RPMI8226 (cell line): ENCODE data around the gene CHD9.
"Not testable (repeated sequence)": the region's sequence is repeated elsewhere in the genome, so short reads cannot be mapped to it uniquely, and the experiment has no call there.

Experiments
- DNase-seq: peaks from one replicate; pipeline ENCODE4 v3.0.0-alpha.2; 2015

Gene CHD9

DNA sequence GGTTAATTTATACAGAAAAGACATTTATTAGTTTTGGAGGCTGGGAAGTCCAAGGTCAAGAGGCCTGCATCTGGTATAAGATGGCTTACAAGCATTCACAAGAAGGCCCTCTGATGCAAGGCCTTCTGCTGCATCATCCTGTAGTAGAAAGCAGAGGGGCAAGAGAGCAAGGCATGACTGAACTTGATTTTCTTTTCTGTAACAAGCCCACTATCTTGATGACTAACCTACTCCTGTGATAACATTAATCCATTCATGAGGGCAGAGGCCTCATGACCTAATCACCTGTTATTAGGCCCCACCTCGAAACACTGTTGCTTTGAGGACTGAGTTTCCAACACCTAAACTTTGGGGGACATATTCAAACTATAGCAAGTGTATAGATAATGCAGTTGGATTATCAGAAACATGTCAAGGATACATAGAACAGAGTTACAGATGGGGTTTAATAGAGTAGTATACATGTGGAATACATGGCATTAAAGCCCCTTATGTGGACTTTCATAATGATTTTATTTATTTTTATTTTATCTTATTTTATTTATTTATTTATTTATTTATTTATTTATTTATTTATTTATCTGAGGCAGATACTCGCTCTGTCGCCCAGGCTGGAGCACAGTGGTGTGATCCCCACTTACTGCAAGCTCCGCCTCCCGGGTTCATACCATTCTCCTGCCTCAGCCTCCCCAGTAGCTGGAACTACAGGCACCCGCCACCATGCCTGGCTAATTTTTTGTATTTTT, 88.2 kb downstream of the CHD9 start:
- no peak for DNase-seq

DNA sequence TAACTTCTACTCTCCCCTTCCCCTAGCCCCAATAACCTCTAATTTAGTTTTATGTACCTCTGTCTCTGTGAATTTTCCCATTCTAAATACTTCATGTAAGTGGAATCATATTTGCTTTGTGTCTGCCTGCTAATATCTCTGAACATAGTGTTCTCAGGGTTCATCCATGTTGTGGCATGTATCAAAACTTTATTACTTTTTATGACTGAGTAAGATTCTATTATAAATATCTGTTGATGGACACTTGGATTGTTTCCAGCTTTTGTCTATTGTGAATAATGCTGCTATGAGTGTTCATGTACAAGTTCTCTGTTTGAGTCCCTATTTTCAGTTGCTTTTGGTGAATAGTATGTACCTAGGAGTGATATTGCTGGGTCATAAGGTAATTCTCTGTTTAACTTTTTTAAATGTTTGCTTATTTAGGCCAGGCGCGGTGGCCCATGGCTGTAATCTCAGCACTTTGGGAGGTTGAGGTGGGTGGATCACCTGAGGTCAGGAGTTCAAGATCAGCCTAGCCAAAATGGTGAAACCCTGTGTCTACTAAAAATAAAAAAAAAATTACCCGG, 92.8 kb downstream of the CHD9 start:
- DNase-seq = no peak

DNA sequence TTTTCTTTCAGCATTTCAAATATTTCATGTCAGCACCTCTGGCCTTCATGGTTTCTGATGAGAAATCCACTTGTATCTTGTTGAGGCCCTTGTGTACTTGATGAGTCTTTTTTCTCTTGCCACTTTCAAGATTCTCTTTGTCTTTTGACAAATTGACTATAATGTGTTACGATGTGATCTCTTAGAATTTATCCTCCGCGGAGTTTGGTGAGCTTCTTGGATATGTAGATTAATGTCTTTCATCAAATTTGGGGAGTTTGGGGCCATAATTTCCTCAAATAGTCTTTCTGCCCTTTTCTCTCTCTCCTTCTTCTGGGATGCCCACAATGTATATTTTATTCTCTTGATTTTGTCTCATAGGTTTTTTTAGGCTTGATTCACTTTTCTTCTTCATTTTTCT, 96.0 kb downstream of the CHD9 start:
- no peak for DNase-seq

DNA sequence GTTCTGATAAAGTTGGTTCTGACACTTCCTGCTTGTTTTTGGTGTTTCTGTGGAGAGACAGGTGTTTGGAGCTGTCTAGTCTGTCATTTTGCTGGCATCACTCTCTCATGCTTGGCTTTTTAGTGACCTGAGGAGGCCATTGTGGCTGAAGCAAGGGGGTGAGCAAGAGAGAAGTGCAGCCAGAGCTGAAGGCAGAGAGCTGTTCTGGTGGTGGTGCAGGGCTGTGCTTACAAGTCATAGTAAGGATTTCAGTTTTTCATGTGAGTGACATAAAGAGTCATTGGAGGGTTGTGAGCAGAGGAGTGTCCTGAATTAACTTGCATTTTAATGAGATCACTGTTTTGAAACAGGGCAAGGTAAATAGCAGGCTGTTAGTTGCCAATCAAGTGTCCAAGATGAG, 97.5 kb downstream of the CHD9 start:
- DNase-seq = no peak

DNA sequence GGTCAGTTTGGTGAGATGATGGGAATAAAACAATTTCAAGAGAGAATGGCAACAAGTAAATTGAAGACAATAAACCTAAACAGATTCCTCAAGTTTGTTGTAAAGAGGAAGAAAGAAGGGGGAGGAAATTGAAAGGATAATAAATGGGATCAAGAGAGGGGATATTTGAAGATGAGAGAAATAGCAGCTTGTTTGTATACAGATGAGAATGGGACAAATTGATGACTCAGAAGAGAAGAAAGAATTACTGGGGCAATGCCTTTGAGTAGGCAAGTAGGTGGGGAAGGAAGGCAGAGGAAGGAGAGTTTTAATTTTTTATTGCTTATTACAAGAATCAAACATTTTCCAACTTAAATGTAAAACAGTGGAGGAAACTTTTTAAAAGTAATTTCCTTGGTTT, 98.3 kb downstream of the CHD9 start:
- no peak for DNase-seq

DNA sequence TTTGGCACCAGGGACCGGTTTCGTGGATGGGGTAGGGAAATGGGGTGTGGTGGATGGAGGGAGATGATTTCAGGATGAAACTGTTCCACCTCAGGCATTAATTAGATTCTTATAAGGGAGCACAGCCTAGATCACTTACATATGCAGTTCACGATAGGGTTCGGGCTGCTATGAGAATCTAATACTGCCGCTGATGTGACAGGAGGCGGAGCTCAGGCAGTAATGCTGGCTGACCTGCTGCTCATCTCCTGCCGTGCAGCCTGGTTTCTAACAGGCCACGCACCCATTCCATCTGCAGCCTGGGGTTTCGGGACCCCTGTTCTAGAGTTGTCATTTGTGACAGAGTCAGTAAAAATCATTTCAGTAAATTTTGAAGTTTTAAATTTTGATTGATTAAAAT, 99.7 kb downstream of the CHD9 start:
- no peak for DNase-seq

DNA sequence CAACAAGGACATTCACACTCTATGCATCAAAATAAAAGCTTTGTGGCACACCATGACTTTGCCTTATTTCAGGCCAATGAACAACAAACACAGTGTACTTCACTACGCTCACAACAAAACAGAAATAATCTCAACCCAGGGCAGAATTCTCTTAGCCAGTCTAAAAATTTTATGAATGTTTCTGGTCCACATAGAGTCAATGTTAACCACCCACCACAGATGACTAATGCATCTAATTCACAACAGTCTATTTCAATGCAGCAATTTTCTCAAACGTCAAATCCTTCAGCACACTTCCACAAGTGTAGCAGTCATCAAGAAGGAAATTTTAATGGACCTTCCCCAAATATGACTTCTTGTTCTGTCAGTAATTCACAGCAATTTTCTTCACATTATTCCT, 101.7 kb downstream of the CHD9 start:
- DNase-seq = no peak

DNA sequence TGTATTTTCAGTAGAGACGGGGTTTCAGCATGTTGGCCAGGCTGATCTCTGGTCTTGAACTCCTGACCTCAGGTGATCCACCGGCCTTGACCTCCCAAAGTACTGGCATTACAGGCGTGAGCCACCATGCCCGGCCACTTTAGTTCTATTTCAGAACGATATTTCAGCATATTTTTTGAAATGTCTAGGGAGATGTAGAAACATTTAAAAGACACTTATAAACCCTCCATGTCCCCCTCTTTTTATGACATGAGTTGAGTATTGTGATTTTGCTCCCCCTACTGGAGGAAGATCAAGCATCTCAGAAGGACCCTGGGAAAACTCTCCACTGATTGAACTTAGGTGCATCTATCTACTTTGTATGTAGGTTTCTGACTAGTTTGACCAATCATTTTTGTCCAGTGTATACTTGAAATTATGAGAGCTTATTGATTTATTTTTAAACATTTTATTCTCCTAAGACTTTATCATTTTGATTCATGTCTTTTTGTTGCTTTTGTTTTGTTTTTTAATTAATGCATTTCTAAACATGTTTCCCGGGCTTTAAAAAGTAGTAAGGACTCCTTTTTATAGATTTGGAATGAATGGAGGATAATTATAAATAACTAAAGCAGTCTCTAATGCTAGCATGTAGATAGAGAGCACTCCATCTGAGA, 105.1 kb downstream of the CHD9 start:
- DNase-seq = peak; percentile 67

DNA sequence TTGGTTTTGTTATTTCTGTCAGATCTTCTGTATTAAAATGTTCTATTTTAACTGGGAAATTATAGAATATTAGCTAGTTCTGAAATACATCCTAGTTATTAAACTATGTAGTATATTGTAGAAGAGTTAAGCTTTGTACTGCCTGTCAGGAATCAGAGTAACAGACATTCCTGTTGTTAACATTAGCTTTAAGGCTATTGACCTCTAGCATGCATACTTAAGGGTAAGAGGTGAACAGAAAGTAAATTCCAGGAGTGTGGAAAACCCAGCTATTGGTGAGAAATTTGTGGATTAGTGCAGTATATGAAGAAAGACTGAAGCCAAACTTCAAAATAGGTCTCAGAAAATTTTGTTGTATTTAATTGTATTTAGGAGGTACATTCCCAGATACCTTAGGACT, 111.3 kb downstream of the CHD9 start:
- no peak for DNase-seq

DNA sequence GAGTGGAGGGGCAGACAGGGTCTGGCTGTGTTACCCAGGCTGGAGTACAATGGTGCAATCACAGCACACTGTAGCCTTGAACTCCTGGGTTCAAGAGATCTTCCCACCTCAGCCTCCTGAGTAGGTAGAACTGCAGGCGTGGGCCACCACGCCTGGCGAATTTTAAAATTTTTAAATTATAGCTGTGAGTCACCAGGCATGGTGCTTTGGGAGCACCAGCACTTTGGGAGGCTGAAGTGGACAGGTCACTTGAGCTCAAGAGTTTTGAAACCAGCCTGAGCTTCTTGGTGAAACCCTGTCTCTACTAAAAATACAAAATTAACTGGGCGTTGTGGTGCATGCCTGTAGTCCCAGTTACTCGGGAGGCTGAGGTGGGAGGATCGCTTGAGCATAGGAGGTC, 114.0 kb downstream of the CHD9 start:
- DNase-seq = no peak

DNA sequence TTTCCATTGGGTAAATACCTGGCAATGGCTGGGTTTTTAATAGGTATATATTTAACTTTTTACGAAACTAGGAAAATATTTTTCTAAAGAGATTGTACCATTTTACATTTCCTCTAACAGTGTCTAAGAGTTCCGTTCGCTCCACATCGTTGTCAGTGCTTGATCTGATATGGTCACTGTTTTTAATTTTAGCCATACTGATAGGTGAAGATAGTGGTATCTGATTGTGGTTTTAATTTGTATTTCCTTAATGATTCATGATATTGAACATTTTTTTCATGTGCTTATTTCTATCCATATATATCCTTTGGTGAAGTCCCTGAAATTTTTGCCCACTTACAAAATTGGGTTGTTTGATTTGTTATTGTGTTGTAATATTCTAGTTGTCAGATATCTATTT, 117.7 kb downstream of the CHD9 start:
- no peak for DNase-seq

DNA sequence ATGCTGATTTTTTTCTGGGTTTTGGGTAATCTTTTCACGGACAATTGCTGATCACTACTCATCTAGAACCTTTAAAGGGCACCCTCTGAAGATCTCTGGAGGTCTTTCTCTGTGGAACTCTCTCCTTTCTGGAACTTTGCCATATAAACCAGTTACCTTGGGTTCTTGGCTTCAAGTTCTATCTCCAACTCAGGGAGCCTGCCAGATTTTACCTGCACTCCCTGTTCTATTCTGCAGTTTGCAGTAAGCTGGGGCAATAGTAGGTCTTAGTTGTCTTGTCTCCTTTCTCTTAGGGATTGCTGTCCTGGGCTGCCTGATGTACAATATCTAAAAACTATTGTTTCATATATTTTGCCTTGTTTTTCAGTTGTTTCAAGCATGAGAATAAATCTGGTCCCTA, 120.3 kb downstream of the CHD9 start:
- DNase-seq = no peak

DNA sequence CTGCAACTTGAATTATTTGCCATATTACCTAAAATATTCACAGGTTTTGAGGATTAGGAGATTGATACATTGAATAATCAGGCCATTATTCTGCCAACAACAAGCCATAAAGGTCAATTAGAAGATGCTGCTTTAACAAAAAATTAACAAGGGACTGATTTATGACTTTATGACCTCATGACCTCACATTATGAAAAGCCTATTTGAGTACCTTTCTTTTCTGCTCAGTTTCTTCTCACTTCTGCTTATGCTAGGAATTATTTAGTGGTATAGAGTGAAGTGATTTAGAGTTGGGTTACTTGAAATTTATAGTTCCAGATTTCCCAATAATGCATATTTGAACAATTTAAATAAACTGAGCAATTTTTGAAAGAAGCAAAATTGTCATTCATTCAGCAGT, 121.6 kb downstream of the CHD9 start:
- no peak for DNase-seq

DNA sequence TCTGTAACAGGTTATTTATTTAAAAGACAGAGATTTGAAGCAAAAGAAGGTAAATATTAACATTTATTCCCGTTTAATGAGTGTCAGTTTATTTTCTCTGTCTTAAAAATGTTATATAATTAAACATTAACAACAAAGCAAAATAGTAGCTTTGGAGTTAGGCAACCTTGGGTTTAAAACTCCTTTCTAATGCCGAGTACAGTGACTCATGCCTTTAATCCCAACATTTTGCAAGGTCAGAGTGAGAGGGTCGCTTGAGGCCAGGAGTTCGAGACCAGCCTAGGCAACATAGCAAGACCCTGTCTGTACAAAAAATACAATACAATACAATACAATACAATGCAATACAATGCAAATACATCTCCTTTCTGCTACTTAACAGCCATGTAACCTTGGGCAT, 128.7 kb downstream of the CHD9 start:
- no peak for DNase-seq

DNA sequence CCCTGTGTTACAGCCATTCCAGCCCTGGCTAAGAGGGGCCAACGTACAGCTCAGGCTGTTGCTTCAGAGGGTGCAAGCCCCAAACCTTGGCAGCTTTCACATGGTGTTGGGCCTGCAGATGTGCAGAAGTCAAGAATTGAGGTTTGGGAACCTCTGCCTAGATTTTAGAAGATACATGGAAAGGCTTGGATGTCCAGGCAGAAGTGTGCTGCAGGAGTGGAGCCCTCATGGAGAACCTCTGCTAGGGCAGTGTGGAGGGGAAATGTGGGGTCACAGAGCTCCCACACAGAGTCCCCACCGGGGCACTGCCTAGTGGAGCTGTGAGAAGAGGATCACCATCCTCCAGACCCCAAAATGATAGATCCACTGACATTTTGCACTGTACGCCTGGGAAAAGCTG, 130.9 kb downstream of the CHD9 start:
- DNase-seq = not testable (repeated sequence)

DNA sequence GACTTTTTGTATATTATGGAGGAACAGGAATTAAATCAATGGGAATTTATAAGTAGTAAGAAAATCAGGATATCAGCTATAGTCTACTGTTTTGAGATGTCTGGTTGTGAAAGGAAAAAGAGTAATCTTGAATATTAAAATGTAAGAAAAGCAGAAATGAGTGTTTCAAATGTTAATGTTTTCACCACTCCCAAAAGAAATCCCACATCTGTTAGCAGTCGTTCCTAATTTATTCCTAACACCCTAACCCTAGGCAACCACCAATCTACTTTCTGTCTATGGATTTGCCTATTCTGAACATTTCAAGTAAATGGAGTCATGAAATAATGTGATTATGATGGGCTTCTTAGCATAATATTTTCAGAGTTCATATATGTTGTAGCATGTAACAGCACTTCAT, 133.0 kb downstream of the CHD9 start:
- no peak for DNase-seq

DNA sequence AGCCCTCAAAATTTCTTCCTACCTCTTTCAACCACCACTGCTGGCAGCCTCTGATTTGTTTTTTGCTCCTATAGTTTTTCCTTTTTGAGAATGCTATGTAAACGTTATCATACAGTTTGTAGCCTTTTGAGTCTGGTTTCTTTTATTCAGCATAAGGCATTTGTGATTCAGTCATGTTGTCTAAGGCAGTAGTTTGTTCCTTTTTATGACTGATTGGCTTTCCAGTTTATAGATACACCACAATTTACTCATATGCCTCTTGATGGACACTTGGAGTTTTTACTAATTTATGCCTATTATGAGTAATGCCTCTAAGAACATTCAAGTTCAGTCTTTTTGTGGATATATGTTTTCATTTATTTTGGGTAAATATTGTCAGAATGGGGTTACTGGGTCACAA, 136.6 kb downstream of the CHD9 start:
- no peak for DNase-seq

DNA sequence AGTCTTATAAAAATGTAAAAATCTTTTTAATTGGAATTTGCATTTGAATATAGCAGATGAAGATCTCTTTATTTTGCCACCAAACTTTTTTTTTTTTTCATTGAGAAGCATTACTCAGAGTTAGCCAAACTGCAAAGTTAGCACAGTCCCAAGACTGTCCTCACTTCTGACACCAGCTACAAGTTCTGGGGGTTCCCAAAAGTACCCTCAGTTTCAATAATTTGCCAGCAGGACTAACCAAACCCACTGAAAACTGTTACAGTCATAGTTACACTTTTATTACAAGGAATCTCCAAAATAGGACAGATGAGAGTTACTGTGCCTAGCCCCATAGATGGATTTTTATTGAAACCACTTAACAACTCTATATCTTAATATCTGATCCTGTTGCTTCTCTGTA, 144.1 kb downstream of the CHD9 start:
- DNase-seq = no peak

DNA sequence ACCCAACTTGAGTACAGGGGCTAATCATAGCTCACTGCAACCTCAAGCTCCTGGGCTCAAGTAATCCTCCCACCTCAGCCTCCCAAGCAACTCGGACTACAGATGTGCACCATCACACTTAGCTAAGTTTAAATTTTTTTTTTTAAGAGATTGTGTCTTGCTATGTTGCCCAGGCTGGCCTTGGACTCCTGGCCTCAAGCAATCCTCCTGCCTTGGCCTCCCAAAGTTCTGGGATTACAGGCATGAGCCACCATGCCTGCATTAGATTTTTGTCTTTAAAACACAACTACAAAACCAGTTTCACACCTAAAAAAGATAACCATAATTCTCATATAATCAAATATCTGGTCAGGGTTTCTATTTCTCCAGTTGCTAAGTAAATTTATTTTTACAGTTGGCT, 147.1 kb downstream of the CHD9 start:
- no peak for DNase-seq

DNA sequence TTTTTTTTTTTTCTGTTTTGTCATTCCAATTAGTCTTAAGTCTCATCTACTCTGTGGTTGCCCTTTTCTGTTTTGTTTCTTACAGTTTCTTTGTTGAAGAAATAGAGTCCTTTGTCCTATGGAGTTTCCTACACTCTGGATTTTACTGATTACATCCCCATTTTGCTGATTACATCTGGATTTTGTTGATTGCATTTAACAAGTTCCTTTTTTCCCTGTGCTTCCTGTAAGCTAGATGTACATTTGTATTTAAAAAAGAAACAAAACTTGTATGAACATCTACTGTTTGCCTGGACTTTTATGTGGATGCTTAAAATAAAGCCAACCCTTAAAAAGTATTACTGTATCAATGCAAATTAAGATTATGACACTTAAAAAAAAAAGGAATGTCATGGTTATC, 147.6 kb downstream of the CHD9 start:
- no peak for DNase-seq

DNA sequence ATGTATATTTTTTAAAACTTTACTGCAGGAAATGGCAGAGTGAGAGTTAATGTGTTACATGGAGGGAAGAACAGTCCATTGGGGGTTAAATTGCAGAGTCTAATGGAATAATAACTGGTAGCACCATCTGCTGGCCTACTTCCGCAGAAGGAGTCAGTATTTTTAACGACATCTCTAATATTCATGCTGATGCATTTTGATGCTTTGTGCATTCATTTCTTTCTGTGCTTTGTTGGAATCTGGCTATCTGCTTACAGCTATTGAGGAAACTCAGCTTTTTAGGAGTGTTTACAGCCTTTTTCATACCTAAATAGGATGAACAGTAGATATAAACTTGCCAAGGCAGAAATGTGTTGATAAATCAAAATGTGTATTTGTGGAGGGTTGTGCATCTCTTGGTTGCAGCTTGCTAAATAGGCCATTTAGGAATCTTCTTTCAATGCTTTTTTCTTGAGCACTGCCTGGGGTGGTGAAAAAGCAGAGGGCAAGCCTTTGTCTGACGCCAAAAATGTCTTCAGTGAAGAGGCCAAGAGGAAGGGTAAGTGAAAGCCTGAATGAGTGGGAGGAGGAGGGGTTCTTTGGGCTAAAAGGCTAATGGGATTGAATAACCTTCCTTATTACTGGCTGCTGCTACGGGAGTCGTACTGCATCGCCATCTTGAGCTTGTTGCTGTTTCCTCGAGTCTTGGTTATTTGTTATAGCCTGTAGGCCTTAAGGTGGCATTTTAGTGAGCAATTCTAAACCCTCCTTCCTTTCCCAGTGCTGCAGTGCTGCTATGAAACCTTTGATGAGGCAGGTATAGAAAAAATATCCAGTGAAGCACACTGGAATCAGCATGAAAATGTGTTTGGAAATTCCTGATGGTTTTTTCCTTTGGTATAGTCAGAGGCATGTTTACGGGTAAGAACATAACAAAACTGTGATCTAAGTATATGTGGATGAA, 153.3 kb downstream of the CHD9 start:
- DNase-seq = peak; percentile 8

DNA sequence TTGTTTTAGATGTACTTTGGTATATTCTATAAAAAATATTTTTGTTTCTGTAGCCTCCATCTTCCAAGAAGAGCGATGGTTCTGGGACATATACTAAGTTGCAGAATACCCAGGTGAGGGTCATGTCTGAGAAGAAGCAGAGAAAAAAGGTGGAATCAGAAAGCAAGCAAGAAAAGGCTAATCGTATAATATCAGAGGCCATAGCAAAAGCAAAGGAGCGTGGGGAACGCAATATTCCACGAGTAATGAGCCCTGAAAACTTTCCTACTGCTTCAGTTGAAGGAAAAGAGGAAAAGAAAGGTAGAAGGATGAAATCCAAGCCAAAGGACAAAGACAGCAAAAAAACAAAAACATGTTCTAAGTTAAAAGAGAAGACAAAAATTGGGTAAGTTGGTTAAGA, 154.6 kb downstream of the CHD9 start:
- no peak for DNase-seq

DNA sequence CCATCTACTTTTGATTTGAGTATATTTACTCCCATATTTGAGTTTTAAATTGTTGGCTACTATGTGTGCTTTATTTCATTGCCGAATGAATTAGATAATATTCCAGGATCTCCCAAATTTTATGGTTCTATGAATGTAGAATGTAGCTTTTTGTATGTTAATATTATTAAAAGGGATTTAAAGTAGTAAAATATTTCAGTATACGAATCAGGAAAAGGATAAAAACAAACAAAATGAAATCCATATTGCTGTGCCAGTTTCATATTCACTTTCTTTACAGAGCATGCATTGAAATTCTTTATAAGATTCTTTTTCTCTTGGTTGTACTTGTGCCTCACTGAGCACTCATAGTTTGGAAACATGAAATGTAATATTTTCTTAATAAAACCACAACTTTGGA, 155.1 kb downstream of the CHD9 start:
- no peak for DNase-seq

DNA sequence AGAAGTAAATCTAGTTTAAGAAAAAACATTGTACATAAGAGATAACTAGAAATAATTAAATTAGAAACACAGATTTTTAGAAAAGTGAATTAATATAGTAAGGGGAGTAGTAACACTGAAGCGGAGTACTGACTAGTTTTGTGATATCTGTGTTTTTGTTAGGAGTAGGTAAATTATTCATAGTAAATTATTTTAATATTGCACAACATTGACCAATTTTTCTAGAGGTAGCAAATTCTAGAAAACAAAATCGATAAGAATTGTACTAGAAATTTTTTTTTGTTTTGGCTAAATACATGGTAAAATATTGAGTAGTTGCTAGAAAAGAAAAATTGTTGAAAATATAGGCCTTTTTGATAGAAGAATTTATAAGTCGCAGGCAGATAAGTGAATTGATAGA, 156.5 kb downstream of the CHD9 start:
- DNase-seq = no peak
